HepG2 (cell line): ENCODE measurements around the gene SEPHS2. TPM values are rescaled to one million over a fixed set of nuclear protein-coding genes. Genes with fewer than 3 reads are reported as not detected.
A peak's percentile ranks its signal among the peaks of the same experiment; 100 is the strongest.

Experiments
- ATRX ChIP-seq: sonication (generic); formaldehyde crosslinking; IDR thresholded peaks from 2 replicates; pipeline ENCODE4 v1.4.0; 2020; ENCODE audit warnings: missing genetic modification reagents, borderline replicate concordance
- DPF2 ChIP-seq: sonication (generic); formaldehyde crosslinking; IDR thresholded peaks from 2 replicates; pipeline ENCODE4 v1.4.0; 2020; ENCODE audit warnings: mild to moderate bottlenecking, low read depth, missing genetic modification reagents, borderline replicate concordance
- HDAC1 ChIP-seq: sonication (generic); formaldehyde crosslinking; IDR thresholded peaks from 2 replicates; pipeline ENCODE4 v1.5.1; 2020; ENCODE audit warnings: mild to moderate bottlenecking, missing genetic modification reagents
- KAT8 ChIP-seq: IDR thresholded peaks from 2 replicates; pipeline ENCODE4 v1.6.1; 2016; ENCODE audit warnings: missing genetic modification reagents, missing compliant biosample characterization
- MLLT10 ChIP-seq: sonication (generic); formaldehyde crosslinking; IDR thresholded peaks from 2 replicates; pipeline ENCODE4 v1.4.0; 2020; ENCODE audit warnings: missing genetic modification reagents
- NCOR1 ChIP-seq: fragments of 200-600 bp; sonication (generic); IDR thresholded peaks from 2 replicates; pipeline ENCODE4 v1.7.0; 2017; ENCODE audit warnings: antibody characterized with exemption, low read length, borderline replicate concordance
- POLR2A ChIP-seq, 2 experiments: IDR thresholded peaks; 2 replicates each; pipeline ENCODE4 v1.6.1; 2011; ENCODE audit warnings: low read depth in 2 of 2, low read length in 2 of 2, mild to moderate bottlenecking in 1 of 2, moderate library complexity in 1 of 2; ENCODE audit not compliant: insufficient read depth in 1 of 2
- SRSF4 ChIP-seq: fragments of 200-400 bp; formaldehyde crosslinking; IDR thresholded peaks from one replicate; pipeline ENCODE4 v1.6.1; 2018; ENCODE audit warnings: mild to moderate bottlenecking, low read depth, low read length, moderate library complexity; ENCODE audit not compliant: poor library complexity, severe bottlenecking
- THAP8 ChIP-seq: sonication (generic); formaldehyde crosslinking; IDR thresholded peaks from 2 replicates; pipeline ENCODE4 v1.5.1; 2020; ENCODE audit warnings: missing genetic modification reagents, mild to moderate bottlenecking, borderline replicate concordance
- ZBTB42 ChIP-seq: sonication (generic); formaldehyde crosslinking; IDR thresholded peaks from 2 replicates; pipeline ENCODE4 v1.5.0; 2020; ENCODE audit warnings: mild to moderate bottlenecking, missing genetic modification reagents
- ZNF251 ChIP-seq: sonication (generic); formaldehyde crosslinking; IDR thresholded peaks from 2 replicates; pipeline ENCODE4 v1.9.0; 2021; ENCODE audit warnings: mild to moderate bottlenecking, missing genetic modification reagents
- ZNF33A ChIP-seq: sonication (generic); formaldehyde crosslinking; IDR thresholded peaks from 2 replicates; pipeline ENCODE4 v1.5.1; 2020; ENCODE audit warnings: missing genetic modification reagents, mild to moderate bottlenecking, moderate library complexity, borderline replicate concordance
- polyA plus RNA-seq, 8 experiments: library from polyadenylated mRNA; depleted of rRNA in 3 of 8; stranded (reverse) in 7 of 8; unstranded in 1 of 8; fragments of >200 nt; fragmentation: Illumina TruSeq in 4 of 8; extraction: Trizol in 4 of 8; gene quantifications; 2 replicates each; pipeline versions ENCODE4 v1.2.1 to v1.2.3, GENCODE V29; 2011 to 2016; ENCODE audit warnings: low read depth in 4 of 8, missing spikeins in 1 of 8, mixed read lengths in 1 of 8; ENCODE audit not compliant: insufficient read depth in 1 of 8
- total RNA-seq, 5 experiments: library from RNA; depleted of rRNA; stranded (reverse); fragments of >200 nt; fragmentation: Illumina TruSeq; extraction: Trizol; gene quantifications; 2 replicates each; pipeline ENCODE4 v1.2.3, GENCODE V29; 2016; ENCODE audit warnings: low read depth in 1 of 5
- TF ChIP-seq, protein P1 (sequence below): sonication (generic); formaldehyde crosslinking; conservative IDR thresholded peaks from 2 replicates; pipeline ENCODE4 v1.8.1; 2023; ENCODE audit warnings: missing genetic modification reagents
- TF ChIP-seq, protein P2 (sequence below): sonication (generic); formaldehyde crosslinking; IDR thresholded peaks from 2 replicates; pipeline ENCODE4 v1.4.0; 2020; ENCODE audit warnings: mild to moderate bottlenecking, missing genetic modification reagents

The SEPHS2 gene
- total and polyA plus RNA-seq, 2 of the 13 experiments (the other 11 are each of a cell fraction or from before 2014, with no cell fraction given) = 20.7 to 127 TPM

DNA sequence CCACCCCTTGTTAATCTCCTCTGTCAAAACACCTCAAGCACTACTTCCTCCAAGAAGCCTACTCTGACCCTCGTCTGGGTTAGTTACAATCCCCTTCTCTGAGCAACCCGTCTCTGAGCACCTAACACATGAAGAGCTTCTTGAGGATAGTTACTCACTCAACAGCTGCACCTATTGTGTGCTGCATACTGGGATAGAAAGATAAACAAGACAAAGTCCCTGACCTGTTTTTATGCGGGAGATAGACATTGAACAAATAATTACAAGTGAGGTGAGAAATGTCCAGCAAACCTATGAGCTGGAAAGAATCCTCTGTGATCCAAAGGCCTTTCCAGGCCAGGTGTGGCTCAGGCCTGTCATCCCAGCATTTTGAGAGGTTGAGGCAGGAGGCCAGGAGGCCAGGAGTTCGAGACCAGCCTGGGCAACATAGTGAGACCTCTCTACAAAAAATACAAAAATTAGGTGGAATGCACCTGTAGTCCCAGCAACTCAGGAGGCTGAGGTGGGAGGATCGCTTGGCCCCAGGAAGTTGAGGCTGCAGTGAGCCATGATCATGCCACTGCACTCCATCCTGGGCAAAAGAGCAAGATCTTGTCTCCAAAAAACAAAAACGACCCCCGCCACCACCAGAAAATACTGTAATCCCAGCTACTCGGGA, 43.8 kb downstream of the SEPHS2 start (continued):
- TF ChIP-seq DPF2 (CRISPR knock-in tag) (peak; percentile 78; the same call in 1 of the 2 replicates), KAT8 (CRISPR knock-in tag) (peak; percentile 64), ZNF251 (no peak), SRSF4 (no peak), THAP8 (no peak), ZNF33A (CRISPR knock-in tag) (no peak), POLR2A (IDR thresholded peaks at IDR 0.05; ENCODE audit: insufficient read depth in 1 of 2, low read depth in 2 of 2, low read length in 2 of 2) (peak; percentile 40 to 71; a peak in 3 of 4 replicates), ATRX (CRISPR knock-in tag) (no peak), MLLT10 (CRISPR knock-in tag) (no peak), ZBTB42 (CRISPR knock-in tag) (no peak), HDAC1 (CRISPR knock-in tag) (peak; percentile 89), NCOR1 (peak; percentile 86; the same call in 1 of the 2 replicates)
- TF ChIP-seq, protein P1, sequence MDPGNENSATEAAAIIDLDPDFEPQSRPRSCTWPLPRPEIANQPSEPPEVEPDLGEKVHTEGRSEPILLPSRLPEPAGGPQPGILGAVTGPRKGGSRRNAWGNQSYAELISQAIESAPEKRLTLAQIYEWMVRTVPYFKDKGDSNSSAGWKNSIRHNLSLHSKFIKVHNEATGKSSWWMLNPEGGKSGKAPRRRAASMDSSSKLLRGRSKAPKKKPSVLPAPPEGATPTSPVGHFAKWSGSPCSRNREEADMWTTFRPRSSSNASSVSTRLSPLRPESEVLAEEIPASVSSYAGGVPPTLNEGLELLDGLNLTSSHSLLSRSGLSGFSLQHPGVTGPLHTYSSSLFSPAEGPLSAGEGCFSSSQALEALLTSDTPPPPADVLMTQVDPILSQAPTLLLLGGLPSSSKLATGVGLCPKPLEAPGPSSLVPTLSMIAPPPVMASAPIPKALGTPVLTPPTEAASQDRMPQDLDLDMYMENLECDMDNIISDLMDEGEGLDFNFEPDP (CRISPR knock-in tag) = 0 out of 2 replicates have a peak, but pooled peaks have one; percentile 92
- TF ChIP-seq, protein P2, sequence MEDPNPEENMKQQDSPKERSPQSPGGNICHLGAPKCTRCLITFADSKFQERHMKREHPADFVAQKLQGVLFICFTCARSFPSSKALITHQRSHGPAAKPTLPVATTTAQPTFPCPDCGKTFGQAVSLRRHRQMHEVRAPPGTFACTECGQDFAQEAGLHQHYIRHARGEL = no peak
